ENCODE data around the gene TRAPPC5. TPM values are rescaled to one million over a fixed set of nuclear protein-coding genes. Genes with fewer than 3 reads are reported as not detected.

Gene TRAPPC5
- total and polyA plus RNA-seq, 2 experiments from 2014 or later: 78.3 to 252 TPM

DNA sequence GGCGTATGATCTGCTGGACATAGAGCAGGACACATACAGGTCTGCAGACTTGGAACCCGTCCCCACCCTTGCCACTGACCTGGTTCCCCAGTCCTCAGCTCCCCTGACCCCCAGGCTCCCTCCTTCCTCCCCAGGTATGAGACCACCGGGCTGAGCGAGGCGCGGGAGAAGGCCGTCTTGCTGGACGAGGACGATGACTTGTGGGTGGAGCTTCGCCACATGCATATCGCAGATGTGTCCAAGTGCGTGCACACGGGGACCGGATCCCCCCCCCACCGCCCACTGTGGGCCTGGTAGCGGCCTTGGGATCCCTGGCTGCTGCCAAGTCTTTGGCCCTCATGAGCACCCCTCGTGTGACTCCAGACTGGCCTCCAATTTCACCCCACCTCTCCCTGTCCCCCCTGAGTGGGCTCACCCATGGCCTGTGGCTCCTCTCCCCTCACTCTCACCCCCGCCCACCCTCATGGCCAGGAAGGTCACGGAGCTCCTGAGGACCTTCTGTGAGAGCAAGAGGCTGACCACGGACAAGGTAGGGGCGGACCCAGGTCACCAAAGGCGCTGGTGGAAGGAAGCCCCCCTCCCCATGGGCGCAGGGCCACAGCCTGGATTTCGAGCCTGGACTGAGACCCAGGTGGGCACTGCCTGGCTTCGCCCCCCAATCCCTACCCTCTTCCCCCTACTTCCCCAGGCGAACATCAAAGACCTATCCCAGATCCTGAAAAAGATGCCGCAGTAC lies 38.2 kb upstream of the TRAPPC5 start:
- TF ChIP-seq ZNF331 (CRISPR knock-in tag; IDR thresholded peaks at IDR 0.05; ENCODE audit: low read depth) (no peak), ZNF114 (CRISPR knock-in tag; IDR thresholded peaks at IDR 0.05) (no peak), REST (IDR thresholded peaks at IDR 0.05; ENCODE audit: unreplicated experiment) (no peak), CREB1 (CRISPR knock-in tag; IDR thresholded peaks at IDR 0.05; ENCODE audit: low read depth) (no peak), ZNF462 (CRISPR knock-in tag; IDR thresholded peaks at IDR 0.05) (no peak), NANOG (IDR thresholded peaks at IDR 0.05; ENCODE audit: borderline replicate concordance) (no peak), EZH2phosphoT487 (IDR thresholded peaks at IDR 0.05; ENCODE audit: unreplicated experiment) (no peak), POLR2AphosphoS5 (IDR thresholded peaks at IDR 0.05; ENCODE audit: low read depth) (no peak), EZH2 (IDR thresholded peaks at IDR 0.05; ENCODE audit: low read depth, unreplicated experiment) (no peak), STAT1 (IDR thresholded peaks at IDR 0.05; ENCODE audit: unreplicated experiment) (no peak), ETS1 (IDR thresholded peaks at IDR 0.05) (no peak), JUNB (IDR thresholded peaks at IDR 0.05; ENCODE audit: unreplicated experiment) (no peak)
- TF ChIP-seq, protein P1, sequence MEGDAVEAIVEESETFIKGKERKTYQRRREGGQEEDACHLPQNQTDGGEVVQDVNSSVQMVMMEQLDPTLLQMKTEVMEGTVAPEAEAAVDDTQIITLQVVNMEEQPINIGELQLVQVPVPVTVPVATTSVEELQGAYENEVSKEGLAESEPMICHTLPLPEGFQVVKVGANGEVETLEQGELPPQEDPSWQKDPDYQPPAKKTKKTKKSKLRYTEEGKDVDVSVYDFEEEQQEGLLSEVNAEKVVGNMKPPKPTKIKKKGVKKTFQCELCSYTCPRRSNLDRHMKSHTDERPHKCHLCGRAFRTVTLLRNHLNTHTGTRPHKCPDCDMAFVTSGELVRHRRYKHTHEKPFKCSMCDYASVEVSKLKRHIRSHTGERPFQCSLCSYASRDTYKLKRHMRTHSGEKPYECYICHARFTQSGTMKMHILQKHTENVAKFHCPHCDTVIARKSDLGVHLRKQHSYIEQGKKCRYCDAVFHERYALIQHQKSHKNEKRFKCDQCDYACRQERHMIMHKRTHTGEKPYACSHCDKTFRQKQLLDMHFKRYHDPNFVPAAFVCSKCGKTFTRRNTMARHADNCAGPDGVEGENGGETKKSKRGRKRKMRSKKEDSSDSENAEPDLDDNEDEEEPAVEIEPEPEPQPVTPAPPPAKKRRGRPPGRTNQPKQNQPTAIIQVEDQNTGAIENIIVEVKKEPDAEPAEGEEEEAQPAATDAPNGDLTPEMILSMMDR (conservative IDR thresholded peaks at IDR 0.05; ENCODE audit: low read depth in 2 of 2): no peak
- no peak overlapping the region for H3K27ac Mint-ChIP-seq
- ATAC-seq: no peak
- Histone ChIP-seq H3K27ac (ENCODE audit: low read depth) (no peak overlapping the region), H3K79me2 (replicated peaks; ENCODE audit: insufficient read depth) (no peaks in the 10 kb centered on the region), H3F3A (replicated peaks; ENCODE audit: low read depth) (peaks cover 9% of the 10 kb centered on the region), H3K27me3 (ENCODE audit: insufficient read depth) (no peaks in the 10 kb centered on the region), H3K36me3 (ENCODE audit: insufficient read depth) (no peaks in the 10 kb centered on the region), H3K4me2 (no peak overlapping the region), H2AFZ (no peak overlapping the region), H3K9me2 (ENCODE audit: insufficient read depth) (no peaks in the 10 kb centered on the region), H3K4me1 (ENCODE audit: insufficient read depth) (no peaks in the 10 kb centered on the region), H3K4me3 (no peak overlapping the region), H4K20me1 (replicated peaks; ENCODE audit: insufficient read depth) (no peaks in the 10 kb centered on the region)
- DNase-seq (ENCODE audit: low spot score): no peak
- peaks cover 3% of the 10 kb centered on the region; the same call in 1 of the 3 replicates for H3K36me3 Mint-ChIP-seq (ENCODE audit: low read depth)
- no peak overlapping the region for H3K4me3 Mint-ChIP-seq
- no peaks in the 10 kb centered on the region; the same call in 2 of the 3 replicates for H3K4me1 Mint-ChIP-seq
- no peaks in the 10 kb centered on the region; the same call in 2 of the 3 replicates for H3K9me3 Mint-ChIP-seq
- H3K27me3 Mint-ChIP-seq (ENCODE audit: insufficient read depth, low read depth, poor library complexity): peaks cover 11% of the 10 kb centered on the region
